Measurements from ENCODE around the gene KIRREL3.

GRCh38 chr11:126526471-126526870 lies 474.1 kb downstream of the KIRREL3 start:
- TF ChIP-seq POLR2AphosphoS5 (IDR thresholded peaks at IDR 0.05) (no peak), POLR2A (IDR thresholded peaks at IDR 0.05) (no peak)
